ENCODE measurements around the gene PCMTD2.
A peak's percentile ranks its signal among the peaks of the same experiment; 100 is the strongest.
"Not testable (repeated sequence)": the region's sequence is repeated elsewhere in the genome, so short reads cannot be mapped to it uniquely, and the experiment has no call there.

Gene PCMTD2

GRCh38 chr20:64315381-64315780 lies 59.8 kb downstream of the PCMTD2 start:
- DNase-seq: not testable (repeated sequence)

- not testable (repeated sequence) for DNase-seq
These were observed 60.3 kb downstream of the PCMTD2 start for GRCh38 chr20:64315884-64316283.

- peak; percentile 35 for DNase-seq
These were observed 61.0 kb downstream of the PCMTD2 start for GRCh38 chr20:64316415-64317083.

- not testable (repeated sequence) for DNase-seq
These were observed 61.8 kb downstream of the PCMTD2 start for GRCh38 chr20:64317331-64317730.

- peak; percentile 9 for DNase-seq
These were observed 62.5 kb downstream of the PCMTD2 start for GRCh38 chr20:64318056-64318455.

- DNase-seq: not testable (repeated sequence)
These were observed 66.7 kb downstream of the PCMTD2 start for GRCh38 chr20:64322031-64322789.

Data from suppressor macrophage treated with lipopolysaccharide for 4 hours (primary cell).